ENCODE data around the gene PLXNC1.
A peak's percentile ranks its signal among the peaks of the same experiment; 100 is the strongest.

Gene PLXNC1

DNA sequence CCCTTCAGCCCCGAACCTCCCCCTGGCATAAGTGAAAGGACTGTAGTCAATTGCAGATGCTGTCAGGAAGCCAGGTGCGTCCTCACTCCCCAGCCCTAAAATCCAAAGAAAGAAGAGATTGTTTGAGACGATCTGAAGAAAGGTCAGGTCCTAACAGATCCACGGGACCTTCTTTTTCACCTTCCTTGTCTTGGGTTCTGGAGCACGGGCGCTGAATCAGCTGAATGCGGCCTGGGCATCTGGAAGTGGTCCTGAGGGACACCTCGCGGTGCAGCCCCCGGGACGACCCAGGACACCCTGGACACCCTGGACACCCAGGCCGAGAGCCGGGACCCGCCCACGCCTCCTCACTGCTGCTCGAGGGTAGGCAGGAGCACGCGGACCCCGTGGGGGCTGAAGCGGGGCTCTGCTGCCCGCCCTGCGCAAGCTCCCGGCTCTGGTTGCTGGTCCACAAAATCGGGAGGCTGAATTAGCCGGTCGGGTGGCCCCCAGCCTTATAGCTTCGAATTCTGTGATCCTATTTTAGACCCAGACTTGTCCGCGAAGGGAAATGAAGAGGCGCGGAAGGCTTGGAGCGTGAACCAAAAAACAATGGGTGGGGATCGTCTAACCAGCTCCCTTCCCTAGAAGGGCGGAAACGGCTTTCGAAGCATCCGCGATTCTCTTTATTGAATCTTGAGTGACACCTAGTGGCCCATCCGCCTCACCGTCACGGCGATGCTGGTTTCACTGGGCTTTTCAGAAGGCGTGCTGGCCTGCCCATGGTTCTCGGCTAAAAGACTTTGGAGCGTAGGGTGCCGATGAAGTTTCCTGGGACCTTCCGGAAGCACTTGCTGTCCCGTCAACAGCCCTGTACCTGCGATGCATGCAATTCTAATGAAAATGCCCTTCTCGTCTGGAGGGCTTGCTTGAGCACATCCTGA is 46.4 kb upstream of the PLXNC1 start:
- TF ChIP-seq, protein P1, sequence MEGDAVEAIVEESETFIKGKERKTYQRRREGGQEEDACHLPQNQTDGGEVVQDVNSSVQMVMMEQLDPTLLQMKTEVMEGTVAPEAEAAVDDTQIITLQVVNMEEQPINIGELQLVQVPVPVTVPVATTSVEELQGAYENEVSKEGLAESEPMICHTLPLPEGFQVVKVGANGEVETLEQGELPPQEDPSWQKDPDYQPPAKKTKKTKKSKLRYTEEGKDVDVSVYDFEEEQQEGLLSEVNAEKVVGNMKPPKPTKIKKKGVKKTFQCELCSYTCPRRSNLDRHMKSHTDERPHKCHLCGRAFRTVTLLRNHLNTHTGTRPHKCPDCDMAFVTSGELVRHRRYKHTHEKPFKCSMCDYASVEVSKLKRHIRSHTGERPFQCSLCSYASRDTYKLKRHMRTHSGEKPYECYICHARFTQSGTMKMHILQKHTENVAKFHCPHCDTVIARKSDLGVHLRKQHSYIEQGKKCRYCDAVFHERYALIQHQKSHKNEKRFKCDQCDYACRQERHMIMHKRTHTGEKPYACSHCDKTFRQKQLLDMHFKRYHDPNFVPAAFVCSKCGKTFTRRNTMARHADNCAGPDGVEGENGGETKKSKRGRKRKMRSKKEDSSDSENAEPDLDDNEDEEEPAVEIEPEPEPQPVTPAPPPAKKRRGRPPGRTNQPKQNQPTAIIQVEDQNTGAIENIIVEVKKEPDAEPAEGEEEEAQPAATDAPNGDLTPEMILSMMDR (IDR thresholded peaks at IDR 0.05; ENCODE audit: unreplicated experiment in 3 of 3): peak; percentile 79 to 86 (median 84)
- Mint-ChIP-seq H3K27me3 (ENCODE audit: low read depth) (peaks cover 38% of the 10 kb centered on the region), H3K9me3 (no peaks in the 10 kb centered on the region), H3K27ac (no peak overlapping the region), H3K4me3 (peak overlapping the region; percentile 84 to 88 (median 87)), H3K36me3 (ENCODE audit: low read depth) (no peaks in the 10 kb centered on the region), H3K4me1 (peaks cover 12% of the 10 kb centered on the region)

DNA sequence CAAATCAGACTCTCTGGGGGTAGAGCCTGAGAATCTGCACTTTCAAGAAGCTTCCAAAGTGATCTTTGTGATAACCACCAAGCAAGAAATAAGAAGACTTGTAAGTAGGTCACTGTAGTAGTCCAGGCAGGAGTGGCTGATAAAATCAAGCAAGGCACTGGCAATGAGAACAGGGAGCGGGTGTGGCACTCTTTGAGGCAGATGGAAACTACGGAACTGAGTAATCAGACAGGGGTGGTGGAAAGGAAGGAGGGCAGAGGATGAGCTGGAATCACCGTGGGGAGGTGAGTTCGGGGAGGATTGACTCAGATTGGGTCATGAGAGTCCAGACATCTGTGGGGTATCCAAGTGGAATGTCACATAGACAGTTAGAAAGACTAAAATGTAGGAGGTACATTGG is 44.4 kb upstream of the PLXNC1 start:
- Mint-ChIP-seq H3K4me3 (no peak overlapping the region), H3K27ac (no peak overlapping the region), H3K9me3 (no peaks in the 10 kb centered on the region), H3K4me1 (peaks cover 12% of the 10 kb centered on the region), H3K36me3 (ENCODE audit: low read depth) (no peaks in the 10 kb centered on the region), H3K27me3 (ENCODE audit: low read depth) (peaks cover 47% of the 10 kb centered on the region)
- TF ChIP-seq, protein P1 (IDR thresholded peaks at IDR 0.05; ENCODE audit: unreplicated experiment in 3 of 3): no peak

DNA sequence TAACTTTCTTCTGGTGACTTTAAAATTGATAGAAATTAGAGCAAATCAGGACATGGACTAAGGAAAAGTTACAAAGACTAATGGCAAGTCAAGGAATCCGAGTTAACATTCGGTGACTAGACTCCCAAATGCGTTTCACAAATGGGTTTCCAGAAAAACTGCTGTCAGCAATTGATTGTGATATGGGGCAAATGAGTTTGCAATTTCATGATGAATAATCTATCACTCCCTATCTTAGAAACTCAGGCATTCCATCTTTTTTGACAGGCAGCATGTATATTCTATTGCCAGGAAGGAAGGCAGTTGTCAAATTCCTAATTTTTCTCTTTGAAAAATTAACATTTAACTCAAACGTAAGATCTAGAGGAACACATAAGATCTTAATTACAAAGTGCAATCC is 40.5 kb upstream of the PLXNC1 start:
- TF ChIP-seq, protein P1 (IDR thresholded peaks at IDR 0.05; ENCODE audit: unreplicated experiment in 3 of 3): no peak
- Mint-ChIP-seq H3K27me3 (ENCODE audit: low read depth) (peaks cover 33% of the 10 kb centered on the region), H3K9me3 (peaks cover 3% of the 10 kb centered on the region), H3K36me3 (ENCODE audit: low read depth) (no peaks in the 10 kb centered on the region), H3K4me3 (no peak overlapping the region), H3K27ac (no peak overlapping the region), H3K4me1 (no peaks in the 10 kb centered on the region)

DNA sequence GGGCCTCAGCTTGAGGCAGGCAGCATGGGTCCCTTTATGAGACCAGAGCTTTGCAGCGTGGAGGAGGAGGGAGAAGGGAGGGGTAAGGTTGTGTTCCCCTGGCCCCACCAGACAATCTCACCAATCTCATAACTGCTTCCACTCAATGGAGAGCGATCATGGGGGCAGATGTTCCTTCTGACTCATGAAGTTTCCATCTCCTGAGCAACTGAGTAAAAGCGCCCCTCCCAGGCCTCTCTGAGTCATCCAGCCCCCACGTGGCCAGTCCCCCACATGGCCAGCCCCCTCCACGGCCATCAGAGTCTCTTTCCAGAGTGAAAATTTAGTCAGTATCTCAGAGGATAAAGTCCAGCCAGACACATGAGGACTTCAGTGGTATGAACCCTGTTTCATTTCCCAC is 39.2 kb upstream of the PLXNC1 start:
- no peaks in the 10 kb centered on the region for H3K36me3 Mint-ChIP-seq (ENCODE audit: low read depth)
- no peak overlapping the region for H3K27ac Mint-ChIP-seq
- peaks cover 29% of the 10 kb centered on the region for H3K27me3 Mint-ChIP-seq (ENCODE audit: low read depth)
- TF ChIP-seq, protein P1 (IDR thresholded peaks at IDR 0.05; ENCODE audit: unreplicated experiment in 3 of 3): no peak
- H3K4me3 Mint-ChIP-seq: no peak overlapping the region
- H3K4me1 Mint-ChIP-seq: no peaks in the 10 kb centered on the region
- peaks cover 3% of the 10 kb centered on the region for H3K9me3 Mint-ChIP-seq

DNA sequence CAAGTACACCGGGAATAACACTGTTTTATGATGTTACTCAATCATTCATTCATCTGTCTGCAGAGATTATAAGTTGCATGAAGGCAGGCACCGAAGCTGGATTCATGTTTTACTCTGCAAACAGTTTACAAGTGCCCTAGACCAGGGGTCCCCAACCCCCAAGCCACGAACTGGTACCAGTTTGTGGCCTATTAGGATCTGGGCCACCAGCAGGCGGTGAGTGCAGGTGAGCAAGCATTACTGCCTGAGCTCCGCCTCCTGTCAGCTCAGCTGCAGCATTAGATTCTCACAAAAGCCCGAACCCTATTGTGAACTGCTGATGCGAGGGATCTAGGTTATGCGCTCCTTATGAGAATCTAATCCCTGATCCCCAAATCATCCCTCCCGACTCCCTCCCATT is 38.1 kb upstream of the PLXNC1 start:
- Mint-ChIP-seq H3K36me3 (ENCODE audit: low read depth) (no peaks in the 10 kb centered on the region), H3K9me3 (peaks cover 3% of the 10 kb centered on the region), H3K4me1 (no peaks in the 10 kb centered on the region), H3K27me3 (ENCODE audit: low read depth) (peaks cover 26% of the 10 kb centered on the region), H3K4me3 (no peak overlapping the region), H3K27ac (no peak overlapping the region)
- TF ChIP-seq, protein P1 (IDR thresholded peaks at IDR 0.05; ENCODE audit: unreplicated experiment in 3 of 3): no peak

DNA sequence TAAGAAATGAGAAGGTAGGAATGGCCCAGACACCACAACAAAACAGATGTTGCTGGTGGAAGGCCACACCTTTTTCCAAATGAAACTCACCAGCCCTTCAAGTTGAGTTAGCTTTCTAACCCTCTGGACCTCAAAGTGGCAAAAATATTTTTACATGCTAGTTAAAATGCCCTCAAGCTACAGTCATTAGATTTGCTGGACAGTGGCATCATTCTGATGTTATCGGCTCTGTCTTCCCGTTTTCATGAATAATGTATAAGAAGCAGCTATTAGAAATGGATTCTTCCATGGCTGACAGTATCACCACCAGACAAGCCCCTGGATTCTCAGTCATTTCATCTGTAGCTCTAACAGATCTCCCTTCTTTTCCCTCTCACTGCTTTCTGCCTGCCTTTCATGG is 37.1 kb upstream of the PLXNC1 start:
- no peaks in the 10 kb centered on the region for H3K36me3 Mint-ChIP-seq (ENCODE audit: low read depth)
- no peak overlapping the region for H3K4me3 Mint-ChIP-seq
- no peak overlapping the region for H3K27ac Mint-ChIP-seq

More for the DNA sequence above, 37.1 kb upstream of the PLXNC1 start:
- Mint-ChIP-seq H3K9me3 (peaks cover 3% of the 10 kb centered on the region), H3K27me3 (ENCODE audit: low read depth) (peaks cover 19% of the 10 kb centered on the region), H3K4me1 (no peaks in the 10 kb centered on the region)
- TF ChIP-seq, protein P1 (IDR thresholded peaks at IDR 0.05; ENCODE audit: unreplicated experiment in 3 of 3): no peak

All from nephron (organoid).